Measurements from ENCODE around the gene MAPK10. TPM values are rescaled to one million over a fixed set of nuclear protein-coding genes. Genes with fewer than 3 reads are reported as not detected.

Gene MAPK10
- total and polyA plus RNA-seq, 2 experiments from 2014 or later: 3.6 to 8.1 TPM

DNA sequence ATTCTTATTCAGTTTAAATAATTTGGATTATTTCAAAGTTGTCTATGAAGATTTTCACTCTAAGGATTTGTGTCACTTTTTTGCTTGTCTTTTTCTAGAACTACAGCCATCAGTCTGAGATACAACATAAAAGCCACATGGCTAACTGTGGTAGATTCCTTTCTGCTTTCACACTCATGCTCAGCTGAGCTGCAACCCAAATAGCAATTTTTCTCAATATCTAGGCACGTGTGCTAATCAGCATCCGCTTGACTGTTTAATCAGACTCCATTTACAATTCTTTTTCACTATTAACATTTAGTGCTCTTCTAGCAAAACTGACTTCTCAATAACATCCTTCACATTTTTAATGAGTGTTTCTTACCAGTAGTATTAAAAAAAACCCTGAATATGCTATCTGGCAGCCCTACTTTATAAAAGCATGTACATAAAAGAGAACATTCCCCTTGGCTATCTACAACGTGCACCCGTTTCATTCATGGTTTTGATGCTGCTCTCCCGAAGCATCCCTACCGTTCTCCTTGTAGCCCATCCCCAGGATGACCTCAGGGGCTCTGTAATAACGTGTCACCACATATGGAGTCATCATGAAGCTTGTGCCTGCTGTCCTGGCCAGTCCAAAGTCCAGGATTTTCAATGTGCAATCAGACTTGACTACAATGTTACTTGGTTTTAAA, 259.2 kb downstream of the MAPK10 start:
- Histone ChIP-seq H3F3A (replicated peaks; ENCODE audit: low read depth) (no peaks in the 10 kb centered on the region), H3K4me3 (no peak overlapping the region), H3K4me1 (ENCODE audit: insufficient read depth) (0 out of 2 replicates have a peak, but pooled peaks cover 8% of the 10 kb centered on the region), H4K20me1 (replicated peaks; ENCODE audit: insufficient read depth) (no peaks in the 10 kb centered on the region), H3K27ac (ENCODE audit: low read depth) (no peak overlapping the region), H3K4me2 (no peak overlapping the region), H3K79me2 (replicated peaks; ENCODE audit: insufficient read depth) (no peaks in the 10 kb centered on the region), H3K36me3 (ENCODE audit: insufficient read depth) (no peaks in the 10 kb centered on the region), H2AFZ (no peak overlapping the region), H3K9me2 (ENCODE audit: insufficient read depth) (no peaks in the 10 kb centered on the region), H3K27me3 (ENCODE audit: insufficient read depth) (no peaks in the 10 kb centered on the region)
- Mint-ChIP-seq H3K27ac (no peak overlapping the region), H3K4me1 (peaks cover 11% of the 10 kb centered on the region; the same call in 1 of the 3 replicates), H3K36me3 (ENCODE audit: low read depth) (no peaks in the 10 kb centered on the region), H3K9me3 (no peaks in the 10 kb centered on the region), H3K4me3 (no peak overlapping the region), H3K27me3 (ENCODE audit: insufficient read depth, low read depth, poor library complexity) (no peaks in the 10 kb centered on the region)
- TF ChIP-seq, protein P1, sequence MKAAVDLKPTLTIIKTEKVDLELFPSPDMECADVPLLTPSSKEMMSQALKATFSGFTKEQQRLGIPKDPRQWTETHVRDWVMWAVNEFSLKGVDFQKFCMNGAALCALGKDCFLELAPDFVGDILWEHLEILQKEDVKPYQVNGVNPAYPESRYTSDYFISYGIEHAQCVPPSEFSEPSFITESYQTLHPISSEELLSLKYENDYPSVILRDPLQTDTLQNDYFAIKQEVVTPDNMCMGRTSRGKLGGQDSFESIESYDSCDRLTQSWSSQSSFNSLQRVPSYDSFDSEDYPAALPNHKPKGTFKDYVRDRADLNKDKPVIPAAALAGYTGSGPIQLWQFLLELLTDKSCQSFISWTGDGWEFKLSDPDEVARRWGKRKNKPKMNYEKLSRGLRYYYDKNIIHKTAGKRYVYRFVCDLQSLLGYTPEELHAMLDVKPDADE (IDR thresholded peaks at IDR 0.05): no peak
- TF ChIP-seq ZNF462 (CRISPR knock-in tag; IDR thresholded peaks at IDR 0.05) (no peak), STAT1 (IDR thresholded peaks at IDR 0.05; ENCODE audit: unreplicated experiment) (no peak), JUNB (IDR thresholded peaks at IDR 0.05; ENCODE audit: unreplicated experiment) (no peak), ZNF114 (CRISPR knock-in tag; IDR thresholded peaks at IDR 0.05) (no peak), EZH2 (IDR thresholded peaks at IDR 0.05; ENCODE audit: low read depth, unreplicated experiment) (no peak), ZNF331 (CRISPR knock-in tag; IDR thresholded peaks at IDR 0.05; ENCODE audit: low read depth) (no peak), CREB1 (CRISPR knock-in tag; IDR thresholded peaks at IDR 0.05; ENCODE audit: low read depth) (no peak), EZH2phosphoT487 (IDR thresholded peaks at IDR 0.05; ENCODE audit: unreplicated experiment) (no peak)
- TF ChIP-seq, protein P2, sequence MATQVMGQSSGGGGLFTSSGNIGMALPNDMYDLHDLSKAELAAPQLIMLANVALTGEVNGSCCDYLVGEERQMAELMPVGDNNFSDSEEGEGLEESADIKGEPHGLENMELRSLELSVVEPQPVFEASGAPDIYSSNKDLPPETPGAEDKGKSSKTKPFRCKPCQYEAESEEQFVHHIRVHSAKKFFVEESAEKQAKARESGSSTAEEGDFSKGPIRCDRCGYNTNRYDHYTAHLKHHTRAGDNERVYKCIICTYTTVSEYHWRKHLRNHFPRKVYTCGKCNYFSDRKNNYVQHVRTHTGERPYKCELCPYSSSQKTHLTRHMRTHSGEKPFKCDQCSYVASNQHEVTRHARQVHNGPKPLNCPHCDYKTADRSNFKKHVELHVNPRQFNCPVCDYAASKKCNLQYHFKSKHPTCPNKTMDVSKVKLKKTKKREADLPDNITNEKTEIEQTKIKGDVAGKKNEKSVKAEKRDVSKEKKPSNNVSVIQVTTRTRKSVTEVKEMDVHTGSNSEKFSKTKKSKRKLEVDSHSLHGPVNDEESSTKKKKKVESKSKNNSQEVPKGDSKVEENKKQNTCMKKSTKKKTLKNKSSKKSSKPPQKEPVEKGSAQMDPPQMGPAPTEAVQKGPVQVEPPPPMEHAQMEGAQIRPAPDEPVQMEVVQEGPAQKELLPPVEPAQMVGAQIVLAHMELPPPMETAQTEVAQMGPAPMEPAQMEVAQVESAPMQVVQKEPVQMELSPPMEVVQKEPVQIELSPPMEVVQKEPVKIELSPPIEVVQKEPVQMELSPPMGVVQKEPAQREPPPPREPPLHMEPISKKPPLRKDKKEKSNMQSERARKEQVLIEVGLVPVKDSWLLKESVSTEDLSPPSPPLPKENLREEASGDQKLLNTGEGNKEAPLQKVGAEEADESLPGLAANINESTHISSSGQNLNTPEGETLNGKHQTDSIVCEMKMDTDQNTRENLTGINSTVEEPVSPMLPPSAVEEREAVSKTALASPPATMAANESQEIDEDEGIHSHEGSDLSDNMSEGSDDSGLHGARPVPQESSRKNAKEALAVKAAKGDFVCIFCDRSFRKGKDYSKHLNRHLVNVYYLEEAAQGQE (IDR thresholded peaks at IDR 0.05; ENCODE audit: unreplicated experiment): no peak
- no peak for ATAC-seq
- DNase-seq (ENCODE audit: low spot score): no peak

Data from GM23338 (cell line).